ENCODE measurements around the gene PLEKHG1.
A peak's percentile ranks its signal among the peaks of the same experiment; 100 is the strongest.

PLEKHG1 gene

DNA sequence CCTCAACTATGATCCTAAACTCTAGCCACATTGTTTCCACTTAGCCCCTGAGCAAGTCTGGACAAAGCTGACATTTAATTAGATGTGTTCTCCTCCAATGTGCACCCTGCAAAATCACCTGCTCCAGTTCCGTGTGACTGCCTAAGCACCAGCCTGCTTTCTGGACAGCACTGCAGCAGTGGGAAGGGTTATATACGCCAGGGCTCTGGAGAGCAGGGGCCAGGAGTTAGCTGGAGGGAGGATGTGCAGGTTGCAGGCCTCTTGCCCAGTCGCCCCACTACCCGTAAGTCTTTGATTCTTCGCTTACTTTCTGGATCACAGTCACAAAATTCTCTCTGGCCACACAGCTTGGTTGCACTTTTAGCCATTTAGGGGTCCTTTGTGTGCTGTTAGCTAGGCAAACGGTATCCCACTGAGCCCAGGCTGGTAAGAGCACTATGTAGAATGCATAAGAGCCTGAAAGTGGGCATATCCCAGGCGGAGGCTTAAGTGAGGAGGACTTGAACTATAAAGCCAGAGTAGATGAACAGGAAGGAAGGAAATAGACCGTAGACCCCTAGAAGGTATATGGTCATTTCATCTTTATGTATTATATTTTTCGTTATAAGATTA is 10.7 kb upstream of the PLEKHG1 start:
- no peak for DNase-seq (ENCODE audit: low read depth in 1 of 2, low spot score in 1 of 2)

DNA sequence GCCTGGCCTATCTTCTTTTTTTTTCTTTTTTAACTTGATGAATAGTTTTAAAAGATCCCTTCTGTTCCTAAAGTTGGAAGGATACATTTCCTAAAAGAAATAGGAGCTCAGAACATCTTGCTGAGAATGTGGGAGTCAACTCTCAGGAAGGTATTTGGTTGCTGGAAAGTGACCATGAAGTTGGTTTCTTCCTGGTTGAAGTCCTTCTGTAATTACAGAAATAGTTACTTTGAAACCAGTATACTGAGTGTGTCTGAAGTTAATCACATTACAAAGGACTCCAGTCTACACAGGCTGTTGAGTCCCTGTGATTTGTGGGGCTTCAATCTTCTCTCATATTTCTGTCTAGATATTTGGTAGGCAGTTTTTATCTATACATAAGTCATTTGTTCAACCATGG is 9.8 kb upstream of the PLEKHG1 start:
- no peak for DNase-seq (ENCODE audit: low read depth in 1 of 2, low spot score in 1 of 2)

DNA sequence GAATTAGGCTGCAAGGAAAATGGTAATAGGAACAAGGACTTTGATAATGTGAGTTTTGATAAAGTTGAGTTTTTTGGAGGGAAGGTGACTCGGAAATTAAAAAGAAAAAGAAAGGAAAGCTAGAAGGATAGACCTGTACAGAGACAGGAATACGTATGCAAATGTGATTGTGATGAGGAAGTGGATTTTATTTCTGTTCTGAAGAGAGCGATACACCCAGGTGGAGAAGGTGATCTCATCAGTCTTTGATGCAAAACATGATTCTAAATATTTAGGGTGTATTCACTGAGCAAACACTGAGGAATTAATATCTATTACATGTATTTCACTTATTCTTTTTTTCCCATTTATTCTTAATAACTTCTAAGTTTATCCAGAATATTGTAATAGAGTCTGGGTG is 9.2 kb upstream of the PLEKHG1 start:
- no peak for DNase-seq (ENCODE audit: low read depth in 1 of 2, low spot score in 1 of 2)

DNA sequence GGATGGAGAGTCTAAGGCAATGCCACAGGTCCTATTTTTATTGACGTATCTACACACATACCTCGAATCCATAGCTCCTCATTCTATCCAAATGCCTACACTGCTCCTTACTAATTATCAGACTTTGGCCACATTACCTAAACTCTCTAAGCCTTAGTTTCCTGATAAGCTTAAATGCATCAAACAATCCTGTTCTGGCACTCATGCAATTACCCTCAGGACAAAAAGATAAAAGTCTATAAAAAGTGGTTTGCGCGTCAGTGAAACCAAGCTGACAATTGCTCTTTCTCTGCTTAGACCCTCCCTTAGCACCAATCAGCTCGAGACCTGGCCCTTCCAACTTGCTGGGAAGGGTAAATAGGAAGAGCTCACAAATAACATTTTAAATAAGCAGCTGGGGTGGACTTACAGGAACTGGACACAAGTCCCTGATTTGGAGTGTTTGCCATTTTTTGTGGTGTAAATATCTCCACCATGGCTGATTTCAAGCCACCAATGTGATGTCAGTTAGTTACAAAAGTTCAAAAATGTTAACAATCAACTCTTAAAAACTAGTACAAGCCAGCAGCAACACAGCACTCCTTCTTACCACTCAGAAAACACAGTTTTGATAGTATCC is 7.2 kb upstream of the PLEKHG1 start:
- DNase-seq (ENCODE audit: low read depth in 1 of 2, low spot score in 1 of 2) = no peak

DNA sequence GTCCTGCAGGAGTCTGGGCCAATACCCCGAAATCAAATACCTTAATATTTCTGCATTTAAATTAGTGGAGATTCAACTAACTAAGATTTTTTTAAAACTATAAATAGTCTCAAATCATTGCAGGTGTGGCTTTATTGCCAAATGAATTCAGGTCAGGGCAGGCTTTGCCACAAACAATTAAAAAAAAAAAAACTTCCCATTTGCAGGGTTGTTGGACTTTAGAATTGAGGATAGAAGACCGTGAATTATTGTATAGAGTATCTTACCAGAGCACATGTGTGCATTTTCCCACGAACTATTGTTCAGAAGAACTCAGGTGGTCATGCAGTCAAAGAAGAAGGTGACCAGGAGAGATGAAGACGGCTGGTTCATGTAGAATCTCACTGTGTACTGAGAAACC is 6.6 kb upstream of the PLEKHG1 start:
- no peak for DNase-seq (ENCODE audit: low read depth in 1 of 2, low spot score in 1 of 2)

DNA sequence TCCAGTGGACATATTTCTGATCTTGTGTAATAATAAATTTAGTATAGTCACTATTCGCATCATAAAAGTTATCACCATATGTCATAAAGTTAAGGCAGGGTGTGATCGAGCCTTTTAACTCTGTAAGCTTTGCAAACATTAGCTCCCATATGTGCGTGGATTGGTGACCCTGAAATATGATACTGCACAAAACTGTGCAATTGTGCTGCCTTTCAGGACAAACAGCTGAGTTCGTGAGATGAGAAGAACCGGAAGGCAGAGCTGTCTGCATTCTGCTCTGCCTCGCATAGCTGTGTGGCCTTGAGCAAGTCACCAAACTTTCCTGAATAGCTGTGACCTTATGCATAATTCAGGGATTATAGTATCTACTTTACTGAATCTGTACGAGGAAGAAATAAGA is 3.2 kb upstream of the PLEKHG1 start:
- no peak for DNase-seq (ENCODE audit: low read depth in 1 of 2, low spot score in 1 of 2)

DNA sequence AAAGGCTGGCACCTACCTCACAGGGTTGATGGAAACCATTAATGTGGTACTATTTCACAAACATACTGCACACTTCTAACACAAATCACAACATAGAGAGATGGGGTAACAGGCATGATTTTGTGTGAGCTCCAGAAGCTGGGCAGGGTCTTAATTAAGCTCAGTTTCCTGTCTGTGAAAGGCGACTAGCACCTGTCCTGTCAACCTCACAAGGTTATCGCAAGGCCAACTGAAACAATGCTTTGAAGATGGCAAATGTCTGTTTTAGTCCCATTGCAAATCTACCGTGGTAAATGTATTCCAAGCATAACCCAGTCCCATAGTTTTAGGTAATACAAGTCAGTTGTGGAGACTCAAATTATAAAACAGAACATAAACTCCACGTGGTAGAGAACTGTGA is 1.3 kb upstream of the PLEKHG1 start:
- DNase-seq (ENCODE audit: low read depth in 1 of 2, low spot score in 1 of 2) = no peak

DNA sequence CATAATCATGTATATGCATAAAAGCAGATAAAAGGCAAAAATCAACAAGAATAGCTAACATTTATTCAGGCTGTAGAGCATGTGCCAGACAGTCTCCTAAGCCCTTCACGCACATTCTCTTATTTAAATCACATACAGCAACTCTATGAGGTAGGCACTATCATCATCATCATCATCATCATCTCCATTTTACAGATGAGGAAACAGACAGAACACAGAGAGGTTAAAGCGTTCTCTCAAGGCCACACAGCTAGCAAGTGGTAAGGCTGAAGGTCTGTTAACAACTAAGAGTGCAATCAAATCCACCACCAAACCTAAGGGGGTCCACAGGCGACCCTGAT is 857 bp upstream of the PLEKHG1 start:
- DNase-seq (ENCODE audit: low read depth in 1 of 2, low spot score in 1 of 2) = no peak

DNA sequence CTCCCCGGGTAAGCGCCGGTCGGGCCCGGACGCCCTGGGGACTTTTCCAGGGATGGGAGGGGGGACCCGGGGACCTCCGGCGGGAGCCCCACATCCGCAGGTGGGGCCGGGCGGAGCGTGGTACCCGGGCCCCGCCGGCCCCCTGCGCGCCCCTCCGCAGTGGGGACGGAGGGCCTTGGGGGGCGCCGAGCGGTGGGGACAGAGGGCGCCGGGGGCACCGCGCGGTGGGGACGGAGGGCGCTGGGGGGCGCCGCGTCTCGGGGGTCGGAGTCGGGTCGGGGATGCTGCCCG is 270 bp downstream of the PLEKHG1 start:
- no peak for DNase-seq (ENCODE audit: low read depth in 1 of 2, low spot score in 1 of 2)

DNA sequence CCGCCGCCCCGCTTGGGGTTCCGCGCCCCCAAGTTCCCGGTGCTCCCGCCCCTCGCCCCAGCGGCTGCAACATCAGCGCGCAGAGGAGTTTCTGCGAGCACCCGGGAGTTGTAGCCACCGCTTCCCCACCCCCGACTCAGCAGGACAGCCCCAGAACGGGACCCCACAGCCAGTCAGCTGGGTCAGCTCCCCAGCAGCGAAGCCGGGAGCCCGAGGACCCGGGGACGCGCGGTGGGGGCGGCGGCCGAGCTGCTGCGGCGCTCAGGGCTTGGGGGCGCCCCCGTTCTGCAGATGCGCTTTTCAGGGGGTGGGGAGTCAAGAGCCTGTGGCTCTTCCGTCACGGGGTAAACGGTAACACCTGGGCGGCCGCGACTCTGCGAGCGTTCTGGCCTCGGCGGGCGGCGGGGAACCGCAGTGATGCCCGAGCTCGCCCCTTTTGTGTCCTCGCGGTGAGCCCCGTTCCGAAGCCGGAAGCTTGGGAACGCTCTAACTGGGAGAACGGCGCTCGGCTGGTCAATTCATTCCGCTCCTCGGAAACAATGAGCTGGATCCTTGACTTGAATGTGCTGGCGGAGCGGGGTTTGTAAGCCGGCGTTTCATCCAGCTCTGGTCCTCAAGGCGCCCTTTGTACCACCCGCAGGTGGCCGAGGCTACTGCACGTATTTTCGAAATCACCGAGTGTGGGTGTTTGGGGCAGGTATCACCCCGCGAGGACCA is 774 bp downstream of the PLEKHG1 start:
- peak; percentile 17 to 28 for DNase-seq (ENCODE audit: low read depth in 1 of 2, low spot score in 1 of 2)

DNA sequence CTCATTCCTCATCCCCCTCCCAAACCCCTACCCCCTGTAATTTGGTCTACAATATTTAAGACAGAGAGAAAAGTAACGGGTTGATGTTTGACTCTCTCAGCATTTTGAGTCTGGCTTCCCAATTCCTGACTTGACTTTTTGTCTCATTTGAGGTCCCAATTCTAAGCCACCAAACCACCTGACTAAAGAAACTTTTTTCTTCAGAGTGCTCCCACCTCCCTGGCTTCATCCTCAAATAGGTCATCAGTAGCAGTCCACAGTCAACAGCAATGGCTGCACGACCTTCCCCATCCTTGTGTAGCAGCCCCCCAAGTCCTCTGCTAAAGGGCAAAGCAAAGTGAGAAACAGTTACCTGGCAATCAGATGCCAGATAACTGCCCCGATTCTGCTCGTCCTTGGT is 1.8 kb downstream of the PLEKHG1 start:
- no peak for DNase-seq (ENCODE audit: low read depth in 1 of 2, low spot score in 1 of 2)

DNA sequence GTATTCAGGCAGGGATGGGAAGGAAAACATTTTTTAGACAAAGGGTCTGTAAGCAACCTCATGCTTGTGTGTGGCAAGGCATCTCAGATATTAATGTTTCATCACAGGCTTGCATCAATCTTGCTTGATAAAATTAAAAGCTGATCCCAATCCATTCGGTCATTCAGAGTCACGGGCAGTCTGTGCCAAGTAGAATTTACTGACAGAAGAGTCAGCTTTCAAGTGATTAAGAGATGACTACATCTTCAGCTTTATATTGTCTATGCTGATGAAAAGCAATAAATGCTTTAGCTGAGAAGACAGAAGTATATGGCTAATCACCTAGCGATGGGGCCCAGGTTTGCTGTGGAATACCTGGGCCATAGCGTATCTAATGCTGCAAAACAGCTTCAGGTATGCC is 3.5 kb downstream of the PLEKHG1 start:
- no peak for DNase-seq (ENCODE audit: low read depth in 1 of 2, low spot score in 1 of 2)

DNA sequence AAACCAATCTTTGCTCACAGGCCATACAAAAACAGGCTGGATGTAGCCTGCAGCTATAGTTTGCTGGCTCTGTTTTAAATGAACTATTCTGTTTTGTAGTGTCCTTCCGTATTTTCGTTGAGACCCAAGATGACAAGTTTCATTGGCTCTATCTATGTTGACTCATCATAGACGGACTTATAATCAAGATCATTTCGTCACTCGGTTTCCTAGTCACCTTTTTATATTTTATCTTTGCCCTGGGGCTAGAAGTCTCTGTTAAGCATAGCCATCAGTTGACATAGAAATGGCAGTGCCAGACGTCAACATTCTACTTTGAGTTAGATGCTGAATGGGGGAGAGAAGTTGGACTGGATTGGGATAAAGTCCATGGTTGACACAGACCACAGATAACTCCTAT is 4.8 kb downstream of the PLEKHG1 start:
- no peak for DNase-seq (ENCODE audit: low read depth in 1 of 2, low spot score in 1 of 2)

DNA sequence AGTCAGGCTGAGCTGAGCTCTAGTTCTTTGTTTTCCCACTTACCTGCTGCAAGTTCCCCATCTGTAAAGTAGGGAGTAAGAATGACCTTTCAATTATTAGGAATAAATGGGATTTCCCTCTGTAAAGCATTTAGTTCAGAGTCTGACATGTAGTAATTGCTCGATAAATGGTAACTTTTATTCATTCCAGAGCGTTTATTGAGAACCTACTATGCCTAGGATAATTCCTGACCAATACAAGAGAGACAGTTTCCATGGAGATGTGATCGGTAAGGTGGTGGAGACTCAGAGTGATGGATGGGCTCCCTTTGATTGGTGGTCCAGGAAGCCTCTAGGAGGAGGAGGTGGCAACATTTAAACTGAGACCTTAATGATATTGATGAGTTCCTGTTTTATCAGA is 5.6 kb downstream of the PLEKHG1 start:
- DNase-seq (ENCODE audit: low read depth in 1 of 2, low spot score in 1 of 2) = no peak

DNA sequence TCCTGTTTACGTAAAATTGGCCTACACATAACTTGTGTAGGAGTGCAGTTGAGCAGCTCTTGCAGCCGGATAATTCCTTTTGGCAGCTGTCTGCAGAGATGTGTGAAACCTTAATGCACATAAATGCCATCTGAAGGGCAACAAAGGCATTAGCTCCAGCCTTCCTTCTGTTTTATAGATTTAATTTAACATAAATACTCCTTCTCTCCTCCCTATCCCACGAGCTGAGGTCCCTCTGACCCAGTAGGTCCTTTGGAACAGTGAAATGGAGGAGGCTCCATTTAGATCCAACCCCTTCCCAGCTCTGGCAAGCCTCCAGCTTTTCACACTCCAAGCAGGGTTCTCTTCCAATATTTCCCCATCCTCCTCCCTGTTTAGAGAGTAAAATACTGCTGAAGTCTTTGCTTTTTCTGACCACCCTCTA is 6.5 kb downstream of the PLEKHG1 start:
- DNase-seq (ENCODE audit: low read depth in 1 of 2, low spot score in 1 of 2) = no peak

DNA sequence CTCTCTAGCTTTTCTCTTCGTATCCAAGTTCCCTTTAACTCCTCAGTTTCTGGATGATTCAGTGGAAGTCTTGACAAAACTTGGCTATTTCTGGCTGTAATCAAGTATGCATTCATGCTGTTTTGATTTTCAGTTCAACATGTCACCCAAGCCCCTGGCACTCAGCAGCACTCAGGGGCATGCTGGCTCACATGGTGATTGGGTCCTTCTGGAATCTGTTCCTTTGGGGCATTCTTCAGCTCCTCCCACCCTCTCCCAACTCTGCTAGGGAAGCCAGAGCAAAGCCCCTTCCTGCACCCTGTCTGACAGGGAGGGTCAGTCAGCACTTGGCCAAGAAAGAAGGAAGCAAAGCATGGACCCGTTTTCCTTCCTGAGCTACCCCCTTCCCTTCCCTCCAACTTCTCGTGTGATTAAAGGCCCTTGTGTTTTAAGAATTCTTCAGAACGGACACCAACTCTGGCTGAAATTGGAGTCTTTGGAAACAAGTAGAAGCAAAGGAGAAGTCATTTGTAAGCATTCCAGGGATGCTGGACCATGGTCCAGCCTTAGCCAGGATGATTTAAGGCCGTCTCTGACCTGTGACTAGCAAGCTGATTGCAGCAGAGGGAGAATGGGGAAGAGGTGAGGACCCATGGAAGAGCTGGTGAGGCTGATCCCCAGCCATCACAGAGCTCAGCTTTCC is 7.1 kb downstream of the PLEKHG1 start:
- DNase-seq (ENCODE audit: low read depth in 1 of 2, low spot score in 1 of 2) = no peak

DNA sequence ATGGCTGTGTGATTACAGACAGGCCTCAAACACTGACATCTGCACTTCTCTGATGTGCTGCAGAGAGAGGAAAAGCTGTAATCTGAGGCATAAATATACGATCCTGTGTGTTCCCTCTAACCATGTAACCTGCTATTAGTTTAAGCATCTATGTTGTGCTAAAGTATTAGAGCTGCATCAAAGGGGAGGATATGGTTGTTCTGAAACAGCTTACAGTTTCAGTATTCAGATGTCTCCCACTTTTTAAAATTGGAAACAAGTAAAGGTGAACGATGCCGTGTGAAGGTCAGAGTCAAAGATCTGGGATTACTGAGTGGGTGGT is 7.6 kb downstream of the PLEKHG1 start:
- DNase-seq (ENCODE audit: low read depth in 1 of 2, low spot score in 1 of 2) = no peak

DNA sequence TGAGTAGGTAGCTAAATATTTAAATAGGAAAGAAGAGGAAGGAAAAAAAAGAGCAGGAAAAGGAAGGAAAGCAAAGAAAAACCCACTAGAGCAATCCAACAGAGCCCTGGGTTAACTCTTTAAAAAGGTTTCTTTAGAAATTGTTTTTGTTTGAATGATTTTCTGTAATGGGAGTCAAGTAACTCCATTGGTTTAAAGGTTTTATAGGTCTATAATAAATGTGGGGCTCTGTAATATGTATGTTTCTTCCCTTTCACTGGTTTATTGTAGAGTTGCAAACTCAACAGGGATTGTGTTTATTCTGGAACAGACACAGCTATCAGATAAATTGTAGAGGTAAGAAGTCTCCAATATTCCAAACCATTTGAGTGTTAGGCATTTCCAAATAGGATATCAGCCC is 10.9 kb downstream of the PLEKHG1 start:
- no peak for DNase-seq (ENCODE audit: low read depth in 1 of 2, low spot score in 1 of 2)

DNA sequence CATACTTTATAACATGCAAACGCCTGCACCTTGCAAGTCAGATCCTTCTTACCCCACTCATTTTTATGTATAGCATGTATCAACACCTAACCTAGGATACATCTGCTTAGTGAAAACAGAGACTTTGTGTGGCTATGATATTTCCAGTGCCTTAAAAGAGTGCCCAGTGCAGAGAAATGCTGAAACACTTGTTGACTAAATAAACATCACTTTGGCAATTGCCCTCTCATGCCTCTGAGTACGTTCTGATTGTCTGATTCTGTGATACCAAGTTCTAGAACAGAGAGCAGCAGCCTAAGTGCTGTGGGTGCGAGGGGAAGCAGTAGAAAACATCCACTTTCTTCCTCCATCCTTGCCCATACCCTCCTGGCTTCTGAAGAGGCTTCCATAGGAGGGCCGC is 13.6 kb downstream of the PLEKHG1 start:
- DNase-seq (ENCODE audit: low read depth in 1 of 2, low spot score in 1 of 2) = no peak

DNA sequence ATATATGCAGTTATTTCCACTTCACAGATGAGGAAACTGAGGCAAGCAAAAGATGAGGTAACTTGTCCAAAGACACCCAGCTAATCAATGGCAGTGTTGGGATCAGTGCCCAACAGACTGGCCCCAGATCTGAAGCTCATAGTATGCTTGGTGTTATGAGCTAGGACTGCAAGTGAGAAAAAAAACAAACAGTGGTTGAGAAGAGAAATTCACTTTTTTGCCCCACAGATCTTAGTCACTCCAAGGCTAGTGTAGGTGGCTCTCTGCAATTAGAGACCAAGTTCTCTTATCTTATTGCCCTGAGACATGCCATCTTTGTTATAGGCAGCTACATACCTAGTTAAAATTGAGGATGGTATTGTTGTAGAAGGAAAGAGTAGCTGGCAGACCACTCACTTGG is 16.3 kb downstream of the PLEKHG1 start:
- DNase-seq (ENCODE audit: low read depth in 1 of 2, low spot score in 1 of 2) = no peak

DNA sequence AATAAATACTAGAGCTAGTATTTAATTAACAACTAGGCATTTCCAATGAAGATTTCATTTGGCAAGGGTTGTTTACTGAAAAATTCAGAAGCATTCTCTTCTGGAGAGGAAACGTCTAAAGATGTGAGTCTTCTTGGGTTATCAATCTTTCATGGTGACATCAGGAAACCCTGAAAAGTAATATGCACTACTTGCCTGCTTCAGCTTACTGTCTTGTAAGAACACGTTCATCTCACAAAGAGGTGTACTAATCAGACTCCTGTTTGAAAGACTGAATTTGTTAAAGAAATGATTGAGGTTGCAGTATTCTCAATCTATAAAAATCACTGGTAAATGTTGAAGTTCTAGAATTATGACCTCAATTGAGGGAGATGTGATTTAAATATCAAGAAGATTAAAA is 16.9 kb downstream of the PLEKHG1 start:
- DNase-seq (ENCODE audit: low read depth in 1 of 2, low spot score in 1 of 2) = no peak

DNA sequence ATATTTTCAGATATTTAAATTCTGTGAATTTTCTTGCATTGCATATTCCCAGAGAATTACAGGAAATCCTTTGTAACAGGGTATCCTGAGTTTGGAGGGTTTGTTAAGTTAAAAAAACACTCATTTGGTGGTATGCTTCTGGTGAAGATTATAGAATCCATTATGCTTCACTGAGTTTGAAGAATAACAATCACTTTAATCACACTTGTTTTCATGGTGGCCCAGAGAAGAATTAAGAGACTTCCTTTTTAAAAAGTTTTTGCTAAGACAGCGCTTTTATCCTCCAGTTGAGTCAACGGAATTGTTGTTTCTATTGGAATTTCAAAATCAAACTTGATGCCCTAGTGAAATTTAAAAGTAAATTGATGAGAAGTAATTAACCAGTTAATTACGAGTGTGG is 17.4 kb downstream of the PLEKHG1 start:
- no peak for DNase-seq (ENCODE audit: low read depth in 1 of 2, low spot score in 1 of 2)

Data from stimulated activated CD4-positive, alpha-beta T cell treated with anti-CD3 and anti-CD28 coated beads, Interleukin-15, amount 100 ng/mL, for 1 hour (primary cell).